ENCODE measurements around the gene PRR35.
"Not testable (repeated sequence)": the region's sequence is repeated elsewhere in the genome, so short reads cannot be mapped to it uniquely, and the experiment has no call there.

PRR35 gene

DNA sequence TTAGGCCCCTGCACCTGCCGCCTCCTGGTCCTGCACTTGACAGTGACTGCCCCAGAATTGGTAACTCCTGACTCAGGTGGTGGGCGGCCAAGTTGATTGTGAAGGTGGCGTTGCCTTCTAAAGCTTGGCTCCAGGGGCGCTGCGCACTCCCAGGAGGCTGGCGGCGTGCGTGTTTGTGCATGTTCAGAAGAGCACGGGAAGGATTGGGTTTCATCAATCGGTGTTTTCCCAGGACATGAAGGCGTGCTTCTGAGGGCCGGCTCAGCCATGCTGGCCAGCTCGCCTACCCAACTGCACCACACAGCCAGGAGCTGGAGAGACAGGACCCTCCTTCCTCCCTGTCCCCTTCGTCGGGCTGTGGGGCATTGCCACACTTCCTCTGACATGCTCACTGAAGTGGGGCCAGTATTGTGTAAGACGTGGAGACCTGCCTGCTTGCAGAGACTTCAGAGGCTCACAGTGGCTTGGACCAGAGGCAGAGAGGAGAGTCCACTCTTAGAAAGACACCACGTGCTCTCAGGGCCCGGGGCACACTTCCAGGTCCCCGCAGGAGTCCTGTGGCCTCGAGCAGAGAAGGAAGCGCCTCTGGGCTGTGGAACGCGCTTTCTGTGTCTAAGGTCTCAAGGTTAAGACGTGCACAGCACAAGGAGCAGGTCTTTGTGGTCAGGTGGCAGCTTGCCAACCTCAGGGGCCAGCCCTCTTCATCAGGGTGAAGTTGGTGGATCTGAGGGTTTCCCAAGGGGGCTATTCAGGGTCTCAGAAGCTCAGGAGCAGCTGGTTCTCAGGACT lies 32.5 kb downstream of the PRR35 start:
- FAIRE-seq (no peak), DNase-seq (ENCODE audit: low spot score) (no peak)

- DNase-seq (ENCODE audit: low spot score) (no peak), FAIRE-seq (no peak)
Measured at GRCh38 chr16:593406-593805, 33.2 kb downstream of the PRR35 start.

DNA sequence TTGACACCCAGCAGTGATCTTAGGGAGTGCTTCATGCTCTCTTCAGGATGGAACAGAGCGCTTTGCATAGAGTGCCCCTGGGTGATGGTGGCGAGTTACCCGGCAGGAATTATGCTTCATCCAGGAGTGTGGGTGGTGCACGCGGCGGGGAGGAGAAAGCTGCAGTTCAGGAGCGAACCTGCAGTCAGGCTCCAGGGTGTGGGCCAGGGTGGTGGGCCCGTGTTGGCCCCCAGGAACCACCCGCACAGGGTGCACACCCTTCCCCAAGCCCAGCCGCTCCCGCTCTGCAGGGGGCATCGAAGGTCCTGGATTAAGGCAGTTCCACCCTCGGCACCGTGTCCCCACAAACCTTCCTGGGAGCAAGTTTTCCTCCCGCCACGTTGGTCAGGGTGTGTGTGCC lies 33.6 kb downstream of the PRR35 start:
- DNase-seq (ENCODE audit: low spot score) (no peak), FAIRE-seq (no peak)

DNA sequence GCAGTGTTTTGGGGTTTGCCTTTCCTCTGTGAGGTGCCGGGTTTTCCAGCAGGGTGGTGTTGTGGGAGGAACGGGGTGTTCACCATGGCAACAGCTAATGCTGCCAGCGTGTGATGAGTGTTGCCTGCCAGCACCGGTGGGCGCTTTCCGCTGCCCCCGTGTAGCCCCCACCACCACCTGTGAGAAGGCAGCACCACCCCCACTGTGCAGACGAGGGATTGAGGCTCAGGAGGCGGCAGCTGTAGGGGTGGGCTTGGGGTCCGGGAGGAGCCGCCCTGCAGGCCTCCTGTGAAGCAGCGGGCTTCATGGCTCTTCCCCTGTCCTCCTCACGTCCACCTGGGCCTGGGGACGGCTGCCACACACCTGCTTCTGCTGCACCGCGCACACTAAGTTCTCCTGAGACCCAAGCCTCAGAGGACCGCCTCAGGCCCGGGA lies 34.9 kb downstream of the PRR35 start:
- DNase-seq (ENCODE audit: low spot score) (no peak), FAIRE-seq (no peak)

- DNase-seq (ENCODE audit: low spot score): no peak
- FAIRE-seq: no peak
Measured at GRCh38 chr16:595942-596735, 35.9 kb downstream of the PRR35 start.

DNA sequence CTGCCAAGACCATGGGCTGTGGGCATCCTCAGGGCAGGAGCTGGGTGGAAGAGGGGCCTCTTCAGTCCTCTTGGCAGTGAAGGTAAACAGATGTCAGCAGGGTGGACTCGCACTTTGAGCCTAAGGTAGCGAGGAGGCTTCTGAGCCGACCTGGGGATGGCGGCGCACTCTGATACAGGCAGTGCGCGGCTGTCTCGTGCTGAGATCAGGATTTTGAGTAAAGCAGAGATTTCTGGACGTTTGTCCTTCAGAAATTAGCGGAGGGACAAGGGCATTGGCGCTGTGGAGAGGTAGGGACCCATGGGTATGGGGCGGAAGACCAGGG lies 36.5 kb downstream of the PRR35 start:
- DNase-seq (ENCODE audit: low spot score): no peak
- no peak for FAIRE-seq

- not testable (repeated sequence) for FAIRE-seq; DNase-seq (ENCODE audit: low spot score)
Measured at GRCh38 chr16:597655-598054, 37.5 kb downstream of the PRR35 start.

DNA sequence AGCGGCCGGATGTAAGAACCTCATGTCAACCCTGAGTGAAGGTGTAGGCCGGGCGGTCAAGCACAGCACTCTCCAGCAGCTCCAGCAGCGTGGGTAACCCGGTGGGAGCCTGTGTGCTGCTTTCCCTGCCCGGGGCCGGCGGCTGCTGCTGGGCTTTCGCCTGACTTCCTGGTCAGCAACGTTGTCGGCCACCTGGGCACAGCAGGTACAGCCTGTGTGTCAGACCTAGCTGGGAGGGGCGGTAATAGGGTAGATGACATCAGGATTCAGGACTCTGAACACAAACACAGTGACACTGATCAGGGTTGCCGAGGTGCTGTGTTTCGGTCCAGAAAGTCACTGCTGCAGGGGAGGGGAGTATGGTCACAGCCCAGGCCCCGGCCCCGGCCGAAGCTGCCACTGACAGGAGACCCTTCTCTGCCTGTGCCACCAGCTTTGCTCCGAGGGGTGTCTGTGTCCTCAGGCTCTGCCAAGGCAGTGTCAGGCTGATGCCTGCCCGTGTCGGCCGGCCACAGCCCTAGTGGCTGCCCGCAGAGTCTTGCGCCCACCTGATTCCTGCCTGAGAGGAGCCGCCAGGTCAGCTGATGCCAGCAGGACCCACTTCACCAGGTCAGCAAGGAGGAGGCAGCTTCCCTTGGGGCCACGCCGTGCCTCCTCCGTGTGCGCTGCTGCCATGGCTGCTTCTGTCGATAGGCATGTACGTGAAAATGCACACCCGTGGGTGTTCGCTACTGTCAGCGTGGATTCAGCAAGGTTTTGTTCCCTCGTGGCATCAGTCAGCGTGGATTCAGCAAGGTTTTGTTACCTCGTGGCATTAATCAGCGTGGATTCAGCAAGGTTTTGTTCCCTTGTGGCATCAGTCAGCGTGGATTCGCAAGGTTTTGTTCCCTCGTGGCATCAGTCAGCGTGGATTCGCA lies 38.9 kb downstream of the PRR35 start:
- no peak for DNase-seq (ENCODE audit: low spot score)
- FAIRE-seq: no peak

DNA sequence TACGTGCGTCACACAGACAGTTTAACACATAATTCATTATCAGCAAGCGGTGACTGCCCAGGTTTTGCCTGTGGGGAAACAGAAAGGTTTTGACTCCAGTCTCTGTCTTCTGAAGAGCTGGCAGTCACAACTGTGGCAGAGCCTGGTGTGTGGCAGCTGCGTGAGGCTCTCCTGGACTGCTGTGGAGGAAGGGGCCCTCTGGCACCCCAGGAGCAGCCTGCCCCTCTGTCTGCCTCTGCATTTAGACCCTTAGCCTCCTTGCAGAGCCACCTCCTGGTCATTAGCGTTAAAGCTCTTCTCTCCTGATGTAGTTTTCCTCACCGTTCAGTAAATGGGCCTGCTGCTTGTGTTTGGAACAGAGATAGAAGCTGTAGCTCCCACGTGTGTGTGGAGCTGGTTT lies 40.6 kb downstream of the PRR35 start:
- no peak for FAIRE-seq
- DNase-seq (ENCODE audit: low spot score): no peak

DNA sequence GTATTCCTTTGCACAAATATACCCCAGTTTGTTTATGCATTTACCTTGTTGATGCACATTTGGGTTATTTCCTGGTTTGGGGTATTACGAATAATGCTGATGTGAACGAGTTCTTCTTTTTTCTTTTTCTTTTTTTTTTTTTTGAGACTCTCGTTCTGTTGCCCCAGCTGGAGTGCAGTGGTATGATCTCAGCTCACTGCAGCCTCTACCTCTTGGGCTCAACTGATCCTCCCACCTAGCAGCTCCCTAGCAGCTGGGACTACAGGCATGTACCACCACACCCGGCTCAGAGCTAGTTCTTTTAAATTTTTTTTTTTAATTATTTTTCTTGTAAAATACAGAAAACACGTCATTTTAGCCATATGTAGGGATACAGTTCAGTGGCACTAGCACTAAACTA lies 43.7 kb downstream of the PRR35 start:
- FAIRE-seq: no peak
- DNase-seq (ENCODE audit: low spot score): no peak

GRCh38 chr16:606656-607307 lies 46.6 kb downstream of the PRR35 start:
- no peak for FAIRE-seq
- no peak for DNase-seq (ENCODE audit: low spot score)

- FAIRE-seq: no peak
- DNase-seq (ENCODE audit: low spot score): no peak
Measured at GRCh38 chr16:608019-608418, 47.8 kb downstream of the PRR35 start.

DNA sequence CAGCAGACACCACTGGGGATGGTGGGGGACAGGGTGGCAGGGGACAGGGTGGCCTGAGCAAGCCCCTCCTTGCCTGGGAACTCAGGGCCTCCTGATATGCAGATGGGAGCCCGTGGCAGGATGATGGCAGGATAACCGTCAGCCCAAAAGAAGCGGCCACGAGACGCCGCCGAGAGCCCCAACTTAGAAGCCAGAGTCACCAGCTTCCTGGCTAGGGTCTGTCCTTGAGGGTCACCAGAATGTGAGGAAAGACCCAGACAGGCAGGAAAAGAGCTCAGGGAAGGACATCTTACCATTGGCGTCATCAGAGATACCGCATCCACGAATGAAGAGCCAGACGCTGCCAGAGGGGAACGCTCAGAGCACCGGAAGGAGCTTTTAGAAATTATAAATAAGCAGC lies 49.1 kb downstream of the PRR35 start:
- DNase-seq (ENCODE audit: low spot score) (no peak), FAIRE-seq (no peak)

DNA sequence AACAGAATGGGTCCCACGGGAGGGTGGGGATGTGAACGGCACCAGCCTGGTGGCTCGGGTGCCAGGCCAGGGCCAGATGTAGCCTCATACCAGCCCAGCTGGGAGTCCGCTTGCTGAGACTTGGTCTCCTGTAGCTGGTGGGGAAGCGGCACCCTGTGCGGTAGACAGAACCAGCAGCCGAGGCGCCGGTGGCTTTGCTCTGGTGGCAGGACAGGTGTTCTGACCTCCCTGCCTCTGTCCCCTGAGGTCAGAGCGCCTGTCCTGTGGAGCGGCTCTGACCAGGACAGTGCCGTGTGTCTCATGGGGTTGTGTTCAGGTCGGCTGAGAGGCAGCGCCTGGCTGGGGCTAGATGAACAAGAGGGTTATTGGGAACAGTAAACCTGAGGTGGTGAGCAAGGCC lies 49.8 kb downstream of the PRR35 start:
- DNase-seq (ENCODE audit: low spot score) (no peak), FAIRE-seq (no peak)

DNA sequence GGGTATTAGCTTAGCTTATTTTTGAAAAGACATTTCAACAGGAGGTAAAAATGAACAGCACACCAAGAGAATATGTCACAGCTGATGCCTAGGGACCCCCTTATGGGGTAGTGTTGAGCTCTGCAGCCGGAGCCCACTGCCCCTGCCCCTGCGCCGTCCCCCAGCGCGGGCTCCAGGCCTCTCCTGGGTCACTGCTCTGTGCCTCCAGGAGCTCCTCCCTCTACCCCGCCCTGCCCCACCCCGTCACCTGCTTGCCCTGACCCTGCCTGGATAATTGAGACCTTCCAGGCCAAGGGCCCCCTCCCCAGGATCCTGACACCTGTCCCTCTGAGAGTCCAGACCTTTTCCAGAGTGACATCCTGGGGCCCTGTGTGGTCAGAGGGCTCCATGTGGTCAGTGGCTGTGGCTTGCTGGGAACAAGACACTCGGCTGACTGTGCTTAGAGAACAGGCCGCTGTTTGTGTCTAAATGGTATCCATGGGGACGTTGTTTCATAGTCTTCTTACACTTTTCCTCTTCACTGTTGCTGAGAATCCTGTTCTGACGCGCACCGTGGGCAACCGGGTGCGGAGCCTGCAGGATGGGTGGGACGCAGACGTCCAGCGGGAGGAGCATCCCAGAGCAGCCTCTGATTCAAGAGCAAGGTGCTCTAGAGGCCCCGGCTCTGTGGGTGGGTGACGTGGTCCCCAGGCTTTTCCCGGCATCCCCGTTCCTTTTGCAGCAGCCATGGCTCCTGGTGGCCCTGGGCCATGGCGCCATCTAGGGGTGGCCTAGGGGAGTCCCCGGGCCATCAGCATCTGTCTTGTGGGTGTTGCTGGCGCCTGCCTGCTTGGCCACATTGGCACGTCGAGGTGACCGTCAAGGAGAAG lies 50.6 kb downstream of the PRR35 start:
- FAIRE-seq: no peak

DNA sequence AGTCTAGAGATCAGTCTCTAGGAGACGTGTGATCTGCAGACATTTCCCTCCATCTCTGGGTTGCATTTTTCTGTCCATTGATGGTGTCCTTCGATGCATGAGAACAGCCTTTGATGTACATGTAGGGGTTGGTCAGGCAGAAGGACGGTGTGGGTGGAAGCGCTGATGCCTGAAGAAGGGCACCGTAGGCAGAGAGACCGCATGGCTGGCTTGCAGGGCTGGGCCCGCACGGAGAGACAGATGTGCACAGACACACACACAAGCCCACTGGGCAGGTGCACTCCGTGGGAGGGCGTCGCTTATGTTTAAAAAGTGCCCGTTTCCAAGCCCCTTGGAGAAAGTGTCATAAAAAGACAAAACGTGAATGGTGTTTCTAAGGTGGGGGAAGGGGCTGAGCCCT lies 54.9 kb downstream of the PRR35 start:
- DNase-seq (ENCODE audit: low spot score) (no peak), FAIRE-seq (no peak)

More for the DNA sequence above, 50.6 kb downstream of the PRR35 start:
- DNase-seq (ENCODE audit: low spot score): no peak
